ENCODE data around the gene LDHD. TPM values are rescaled to one million over a fixed set of nuclear protein-coding genes. Genes with fewer than 3 reads are reported as not detected.

Gene LDHD
- total and polyA plus RNA-seq, 9 donors, result 2.1 to 25.4 (median 20.7) TPM

- Histone ChIP-seq H3K36me3 (no peaks in the 10 kb centered on the region), H3K27me3 (no peaks in the 10 kb centered on the region), H3K4me1 (ENCODE audit: insufficient read depth) (peaks cover 33% of the 10 kb centered on the region), H3K4me3 (no peak overlapping the region), H3K27ac (no peak overlapping the region), H3K9me3 (no peaks in the 10 kb centered on the region)
- 86 to 90% (median 89%) methylated on average over 18 to 20 of the region's 20 CpGs for WGBS, 3 donors
- intact Hi-C loops (cut with DNase I), result loop anchor here in 2 of 4 donors (5.0 to 10.0 kb wide), 2 partner anchors 116 to 409 kb away; partner anchors contain the start of genes MLKL (in 1 of the 2) and ZNRF1 (in 1 of the 2)
- TF ChIP-seq EP300 (IDR thresholded peaks at IDR 0.05) (no peak), CTCF (IDR thresholded peaks at IDR 0.05) (no peak), POLR2A (IDR thresholded peaks at IDR 0.05) (no peak)
- DNase-seq, result peak in 1 of 5 donors; percentile 35
Observed at GRCh38 chr16:75113541-75114121, 2.9 kb downstream of the LDHD start.

- intact Hi-C loops (cut with DNase I), result loop anchor here in 2 of 4 donors (5.0 to 10.0 kb wide), 2 partner anchors 116 to 408 kb away; partner anchors contain the start of genes MLKL (in 1 of the 2) and ZNRF1 (in 1 of the 2)
- WGBS, 3 donors, result 56 to 63% (median 60%) methylated on average over 14 of the region's 14 CpGs
- Histone ChIP-seq H3K4me1 (ENCODE audit: insufficient read depth) (peaks cover 34% of the 10 kb centered on the region), H3K4me3 (no peak overlapping the region), H3K27ac (peak overlapping the region in 1 of 2 donors; percentile 76), H3K36me3 (no peaks in the 10 kb centered on the region), H3K27me3 (no peaks in the 10 kb centered on the region), H3K9me3 (no peaks in the 10 kb centered on the region)
- peak in 1 of 5 donors; percentile 47 for DNase-seq
- TF ChIP-seq POLR2A (IDR thresholded peaks at IDR 0.05) (no peak), EP300 (IDR thresholded peaks at IDR 0.05) (no peak), CTCF (IDR thresholded peaks at IDR 0.05) (no peak)
Observed at GRCh38 chr16:75112734-75113491, 3.7 kb downstream of the LDHD start.

- Histone ChIP-seq H3K4me3 (no peak overlapping the region), H3K27ac (peak overlapping the region; percentile 14 to 76), H3K27me3 (no peaks in the 10 kb centered on the region), H3K4me1 (ENCODE audit: insufficient read depth) (peaks cover 34% of the 10 kb centered on the region), H3K9me3 (no peaks in the 10 kb centered on the region), H3K36me3 (no peaks in the 10 kb centered on the region)
- 25 to 28% (median 27%) methylated on average over 26 of the region's 26 CpGs for WGBS, 3 donors
- intact Hi-C loops (cut with DNase I), result loop anchor here (1.0 to 10.0 kb wide), 4 partner anchors 113 to 407 kb away; partner anchors contain the start of genes ZNRF1 (in 3 of the 4) and MLKL (in 1 of the 4)
- peak in 4 of 5 donors; percentile 51 to 69 (median 56) for DNase-seq
- TF ChIP-seq CTCF (IDR thresholded peaks at IDR 0.05) (no peak), POLR2A (IDR thresholded peaks at IDR 0.05) (no peak), EP300 (IDR thresholded peaks at IDR 0.05) (no peak)
Observed at GRCh38 chr16:75111961-75112733, 4.4 kb downstream of the LDHD start.

GRCh38 chr16:75111514-75111940 is 5.1 kb downstream of the LDHD start:
- 26 to 39% (median 29%) methylated on average over 7 of the region's 7 CpGs for WGBS, 3 donors
- Histone ChIP-seq H3K4me3 (no peak overlapping the region), H3K9me3 (no peaks in the 10 kb centered on the region), H3K36me3 (no peaks in the 10 kb centered on the region), H3K4me1 (ENCODE audit: insufficient read depth) (peaks cover 34% of the 10 kb centered on the region), H3K27me3 (no peaks in the 10 kb centered on the region), H3K27ac (peak overlapping the region; percentile 14 to 76)
- intact Hi-C loops (cut with DNase I), result loop anchor here (1.0 to 10.0 kb wide), 4 partner anchors 113 to 407 kb away; partner anchors contain the start of genes ZNRF1 (in 3 of the 4) and MLKL (in 1 of the 4)
- no peak for DNase-seq
- no peak for TF ChIP-seq POLR2A (IDR thresholded peaks at IDR 0.05)
- no peak for TF ChIP-seq EP300 (IDR thresholded peaks at IDR 0.05)
- TF ChIP-seq CTCF (IDR thresholded peaks at IDR 0.05), result no peak
